HG03558 (cell line): ENCODE data around the gene CWF19L1.

Experiments used
- ATAC-seq: cut with Tn5 transposase; IDR thresholded peaks from one replicate; pipeline ENCODE4 v1.9.1; 2021; ENCODE audit warnings: moderate number of reproducible peaks; ENCODE audit not compliant: unreplicated experiment; ENCODE audit errors: extremely low read depth

Gene CWF19L1

DNA sequence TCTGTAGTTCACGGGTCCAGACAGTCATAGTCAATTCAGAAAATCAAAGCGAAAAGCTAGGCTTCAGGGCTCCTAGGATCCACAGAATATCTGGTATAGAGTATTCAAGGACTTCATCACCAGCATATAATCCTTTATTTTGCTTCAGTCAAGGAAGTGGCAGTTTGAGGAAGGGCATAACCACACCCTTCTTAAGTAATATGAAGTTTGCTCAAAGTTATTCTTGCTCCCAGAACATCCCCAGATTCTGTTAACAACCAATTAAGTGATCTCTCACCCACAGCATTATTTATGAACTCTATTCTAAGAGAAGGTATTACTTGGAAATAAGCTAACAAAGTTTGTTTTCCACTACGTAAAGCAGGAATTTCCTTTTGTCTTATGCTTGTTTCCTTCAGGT lies 13.2 kb downstream of the CWF19L1 start:
- ATAC-seq: no peak

DNA sequence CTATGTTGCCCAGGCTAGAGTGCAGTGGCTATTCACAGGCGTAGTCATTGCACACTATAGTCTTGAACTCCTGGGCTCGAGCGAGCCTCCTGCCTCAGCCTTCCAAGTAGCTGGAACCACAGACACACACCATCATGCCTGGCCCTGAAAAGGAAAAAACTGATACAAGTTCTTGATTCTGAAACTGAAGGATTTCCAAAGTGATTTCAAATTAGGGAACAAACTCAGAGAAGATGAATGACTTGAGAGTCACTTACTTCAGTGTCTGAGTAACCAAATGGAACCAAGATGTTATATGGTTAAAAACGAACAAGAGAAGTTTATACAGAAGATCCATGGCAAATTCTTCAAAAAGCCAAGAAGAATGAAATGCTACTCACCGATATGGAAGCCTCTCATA lies 14.4 kb downstream of the CWF19L1 start:
- no peak for ATAC-seq

DNA sequence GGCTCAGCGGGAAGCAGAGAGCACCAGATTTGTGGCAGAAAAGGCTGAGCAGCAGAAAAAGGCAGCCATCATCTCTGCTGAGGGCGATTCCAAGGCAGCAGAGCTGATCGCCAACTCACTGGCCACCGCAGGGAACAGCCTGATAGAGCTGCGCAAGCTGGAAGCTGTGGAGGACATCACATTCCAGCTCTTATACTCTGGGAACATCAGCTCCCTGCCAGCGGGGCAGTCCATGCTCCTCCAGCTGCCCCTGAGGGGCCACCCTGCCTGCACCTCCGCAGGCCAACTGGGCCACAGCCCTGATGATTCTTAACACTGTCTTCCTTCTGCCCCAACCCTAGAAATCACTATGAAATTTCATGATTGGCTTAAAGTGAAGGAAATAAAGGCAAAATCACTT lies 18.6 kb downstream of the CWF19L1 start:
- no peak for ATAC-seq

DNA sequence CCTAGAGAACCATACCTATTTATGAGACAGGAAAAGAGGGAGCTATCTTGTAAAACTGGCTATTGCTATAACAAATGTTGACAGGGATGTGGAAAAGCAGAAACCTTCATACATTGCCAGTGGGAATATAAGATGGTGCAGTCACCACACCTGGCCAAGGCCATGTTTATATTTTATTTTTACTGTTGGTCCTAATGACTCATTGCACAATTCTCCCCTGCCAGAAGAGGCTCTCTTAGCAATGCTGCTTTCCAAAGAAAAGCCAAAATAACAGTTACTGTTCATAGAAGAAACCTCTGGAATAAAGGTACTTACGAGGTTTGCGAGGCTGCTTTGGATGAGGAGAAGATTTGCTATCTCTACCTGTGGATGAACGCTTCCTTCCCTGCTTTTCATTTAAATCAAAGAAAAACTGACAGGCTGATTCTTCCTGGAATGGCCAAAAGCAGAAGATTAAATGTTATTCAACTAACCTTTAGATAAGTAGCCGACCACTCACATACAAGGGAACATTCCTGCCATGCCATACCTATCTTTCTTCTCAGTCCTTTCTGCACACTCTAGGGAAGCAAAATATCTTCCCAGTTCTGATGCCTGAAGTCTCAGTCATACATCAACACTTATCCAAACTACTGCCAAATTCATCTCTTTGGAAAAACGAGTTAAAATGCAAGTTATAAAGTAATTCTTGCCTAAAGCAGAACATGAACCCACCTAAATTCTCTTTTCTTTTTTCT lies 21.8 kb downstream of the CWF19L1 start:
- ATAC-seq: no peak

DNA sequence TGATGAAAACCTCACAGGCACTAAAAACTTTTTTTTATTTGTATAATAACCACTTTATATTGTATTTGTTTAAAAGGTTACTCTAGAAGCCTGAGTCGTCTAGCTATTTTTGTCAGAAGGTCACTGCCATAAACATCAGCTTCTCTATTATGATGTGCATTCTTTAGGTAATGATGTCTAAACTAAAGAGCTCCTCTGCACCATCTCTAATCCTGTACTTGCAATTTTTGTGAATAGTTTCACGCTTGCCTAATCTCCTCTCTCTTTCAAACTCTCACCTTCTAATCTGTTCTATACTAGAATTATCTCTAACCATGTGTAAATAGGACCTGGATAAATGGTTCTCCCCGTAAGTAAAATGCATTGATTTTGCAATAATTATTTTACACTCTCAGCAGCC lies 27.6 kb downstream of the CWF19L1 start:
- no peak for ATAC-seq

DNA sequence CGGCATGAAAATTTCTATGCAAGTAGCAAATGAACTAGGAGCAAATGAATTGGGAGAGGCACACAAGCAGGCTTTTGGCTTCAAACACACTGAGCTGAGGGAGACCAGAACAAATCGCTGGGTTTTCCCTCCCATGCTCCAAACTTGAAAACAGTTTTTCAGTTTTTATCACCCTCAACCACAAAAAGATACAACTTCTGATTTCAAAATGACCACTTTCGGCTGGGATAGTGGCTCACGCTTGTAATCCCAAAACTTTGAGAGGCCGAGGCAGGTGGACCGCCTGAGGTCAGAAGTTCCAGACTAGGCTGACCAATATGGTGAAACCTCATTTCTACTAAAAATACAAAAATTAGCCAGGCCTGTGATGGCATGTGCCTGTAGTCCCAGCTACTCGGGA lies 29.0 kb downstream of the CWF19L1 start:
- no peak for ATAC-seq

DNA sequence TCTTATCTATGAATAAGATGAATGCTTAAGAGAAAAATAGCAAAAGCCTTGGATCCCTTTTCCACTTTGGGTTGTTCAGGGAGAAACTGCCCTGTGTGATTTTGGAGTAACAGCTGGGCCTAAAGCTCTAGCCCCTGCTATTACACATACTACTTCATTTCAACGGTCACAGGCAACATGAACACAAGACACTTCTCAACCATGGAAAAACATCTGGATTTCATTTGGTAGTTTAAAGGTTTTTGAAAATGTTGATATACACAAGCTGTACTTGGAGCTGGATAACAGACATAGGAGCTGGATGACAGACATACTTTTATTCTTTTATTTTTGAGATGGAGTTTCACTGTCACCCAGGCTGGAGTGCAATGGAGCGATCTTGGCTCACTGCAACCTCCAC lies 35.3 kb downstream of the CWF19L1 start:
- ATAC-seq: no peak

DNA sequence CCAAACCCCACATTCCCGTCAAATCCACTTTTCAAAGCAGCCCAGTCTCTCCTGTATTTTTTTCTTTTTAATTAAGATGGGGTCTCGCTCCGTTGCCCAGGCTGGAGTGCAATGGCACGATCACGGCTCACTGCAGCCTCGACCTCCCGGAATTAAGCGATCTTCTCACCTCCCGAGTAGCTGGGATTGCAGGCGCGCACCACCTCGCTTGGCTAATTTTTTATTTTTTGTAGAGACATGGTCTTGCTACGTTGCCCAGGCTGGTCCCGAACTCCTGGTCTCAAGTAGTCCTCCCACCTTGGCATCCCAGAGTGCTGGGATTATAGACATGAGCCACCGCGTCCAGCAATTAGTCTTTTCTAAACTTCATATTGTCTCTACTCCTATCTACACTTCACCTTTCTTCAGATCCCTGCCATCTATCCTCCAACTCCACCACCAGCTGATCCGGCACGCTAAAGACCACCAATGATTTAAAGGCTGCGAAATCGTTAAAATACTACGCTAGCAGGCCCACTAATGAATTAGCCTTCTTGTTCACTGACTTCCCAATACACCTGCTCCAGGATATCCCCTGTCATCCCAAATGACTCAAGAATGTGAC lies 37.5 kb downstream of the CWF19L1 start:
- ATAC-seq: no peak

DNA sequence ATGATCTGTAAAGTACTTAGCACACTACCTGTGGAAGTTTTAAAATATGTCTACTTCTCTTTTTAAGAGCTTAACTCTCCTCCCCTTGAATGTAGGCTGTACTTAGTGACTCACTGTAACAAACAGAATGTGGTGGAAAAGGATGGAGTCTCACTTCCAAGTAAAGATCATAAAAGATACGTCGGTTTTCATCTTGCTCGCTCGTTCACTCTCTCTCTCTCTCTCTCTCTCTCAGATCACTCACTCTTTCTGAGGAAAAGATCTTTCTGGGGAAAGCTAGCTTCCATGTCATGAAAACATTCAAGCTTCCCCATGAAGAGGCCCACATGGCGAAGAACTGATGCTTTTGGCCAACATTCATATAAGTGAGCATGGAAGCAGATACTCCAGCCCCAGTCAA lies 43.6 kb downstream of the CWF19L1 start:
- no peak for ATAC-seq

DNA sequence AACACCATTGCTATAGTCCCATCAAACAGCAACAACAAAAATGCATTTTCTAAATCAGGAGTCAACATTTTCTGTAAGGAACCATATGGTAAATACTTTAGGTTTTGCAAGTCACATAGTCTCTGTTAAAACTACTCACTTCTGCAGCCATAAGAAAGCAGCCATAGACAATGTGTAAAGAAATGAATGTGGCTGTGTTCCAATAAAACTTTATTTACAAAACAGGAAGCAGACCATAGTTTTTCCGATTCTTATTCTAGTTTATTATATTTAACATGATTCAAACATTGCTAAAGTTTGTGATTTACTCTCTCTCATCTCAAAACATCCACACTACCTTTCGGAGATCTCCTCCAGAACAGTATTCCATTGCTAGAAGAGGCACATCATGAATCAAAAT lies 44.9 kb downstream of the CWF19L1 start:
- no peak for ATAC-seq

DNA sequence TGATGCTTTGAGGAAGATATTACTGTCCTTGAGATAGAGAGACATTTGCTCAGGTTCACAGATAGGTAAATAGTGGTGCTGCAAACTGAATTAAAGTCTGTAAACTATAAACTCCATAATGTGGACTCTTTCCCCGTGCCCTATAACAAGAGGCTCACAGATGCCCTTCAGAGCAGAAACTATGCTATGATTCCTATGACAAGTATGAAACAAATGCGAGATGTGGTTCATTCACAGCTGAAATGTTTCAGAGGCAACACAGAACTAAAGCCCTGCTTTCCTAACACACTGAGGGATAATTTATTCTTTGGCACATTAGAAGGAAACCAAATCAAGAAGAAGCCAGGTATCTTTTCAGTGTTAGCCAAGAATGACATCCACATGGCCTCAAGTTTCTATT lies 51.4 kb downstream of the CWF19L1 start:
- no peak for ATAC-seq

DNA sequence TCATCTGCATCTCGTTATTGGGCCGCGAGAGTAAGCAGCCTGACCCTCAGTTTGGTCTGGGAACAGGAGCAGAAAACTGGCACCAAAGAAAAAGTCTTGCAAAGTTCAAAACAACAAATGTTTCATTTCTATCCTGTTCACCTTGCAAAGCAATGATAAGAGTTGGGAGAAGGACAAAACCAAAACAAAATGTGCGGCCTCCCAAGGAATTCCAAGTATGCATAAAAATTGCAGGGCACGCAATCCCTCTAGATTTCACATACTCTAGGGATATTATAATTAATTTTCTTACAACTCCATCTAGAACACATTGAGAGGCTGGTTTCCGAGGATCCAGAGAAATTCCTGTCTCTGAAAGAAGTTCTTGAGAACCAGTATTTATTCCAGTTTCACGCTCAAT lies 58.1 kb downstream of the CWF19L1 start:
- ATAC-seq: no peak

DNA sequence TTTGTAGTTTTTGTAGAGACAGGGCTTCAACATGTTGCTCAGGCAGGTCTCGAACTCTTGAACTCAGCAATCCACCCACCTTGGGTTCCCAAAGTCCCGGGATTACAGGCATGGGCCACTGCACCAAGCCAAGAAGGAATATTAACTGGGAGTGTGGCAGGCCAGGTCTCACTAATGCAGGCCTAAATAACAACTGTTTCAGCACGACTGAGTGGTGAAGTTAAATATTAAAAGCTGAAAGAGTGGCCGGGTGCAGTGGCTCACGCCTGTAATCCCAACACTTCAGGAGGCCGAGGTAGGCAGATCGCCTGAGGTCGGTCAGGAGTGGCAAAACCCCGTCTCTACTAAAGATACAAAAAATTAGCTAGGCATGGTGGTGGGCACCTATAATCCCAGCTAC lies 59.2 kb downstream of the CWF19L1 start:
- no peak for ATAC-seq

DNA sequence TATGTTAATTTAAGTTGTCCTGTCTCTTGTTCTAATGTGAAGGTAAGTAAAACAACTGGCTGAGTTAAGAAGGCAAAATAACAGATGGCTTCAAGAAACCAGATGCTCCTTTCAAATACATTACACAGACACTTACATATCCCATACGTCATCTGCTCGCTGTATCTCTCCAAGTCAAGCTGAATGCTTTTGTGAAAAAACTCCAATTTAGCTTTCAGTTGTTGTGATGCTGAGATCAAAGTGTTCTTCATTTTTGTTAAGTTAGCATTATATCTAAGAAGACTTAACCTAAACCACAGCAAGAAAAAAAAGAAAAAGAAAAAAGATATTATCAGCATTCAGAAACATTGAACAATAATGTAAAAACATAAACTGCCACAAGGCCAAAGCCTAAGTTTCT lies 63.1 kb downstream of the CWF19L1 start:
- no peak for ATAC-seq

DNA sequence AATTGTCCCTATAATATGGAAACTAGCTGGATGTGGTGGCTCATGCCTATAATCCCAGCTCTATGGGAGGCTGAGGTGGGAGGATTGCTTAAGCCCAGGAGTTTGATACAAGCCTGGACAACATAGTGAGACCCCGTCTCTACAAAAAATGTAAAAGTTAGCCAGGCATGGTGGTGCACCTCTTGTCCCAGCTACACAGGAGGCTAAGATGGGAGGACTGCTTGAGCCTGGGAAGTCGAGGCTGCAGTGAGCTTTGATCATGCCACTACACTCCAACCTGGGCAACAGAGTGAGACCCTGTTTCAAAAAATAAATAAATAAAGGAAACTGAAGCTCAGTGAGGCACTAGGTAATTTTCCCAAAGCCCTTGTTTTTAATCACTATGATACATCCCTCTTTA lies 65.9 kb downstream of the CWF19L1 start:
- no peak for ATAC-seq

DNA sequence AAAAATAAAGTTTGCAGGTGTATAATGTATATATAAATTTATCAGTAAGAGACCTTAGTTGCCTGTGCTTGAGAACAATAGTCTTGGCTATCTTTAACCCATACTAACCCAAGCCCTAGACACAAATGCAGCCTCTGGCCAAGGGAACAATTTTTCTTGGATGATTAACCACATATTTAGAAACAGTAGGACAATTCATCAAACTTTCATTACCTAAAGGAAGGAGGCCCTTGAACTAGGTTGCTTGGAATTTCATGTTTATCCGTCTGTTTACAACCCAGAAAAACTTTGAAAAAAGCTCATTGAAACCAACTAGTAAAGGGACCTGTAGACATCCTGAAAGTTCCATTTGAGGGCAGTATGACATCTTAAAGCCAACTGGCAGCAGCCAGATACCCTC lies 72.7 kb downstream of the CWF19L1 start:
- ATAC-seq: no peak

DNA sequence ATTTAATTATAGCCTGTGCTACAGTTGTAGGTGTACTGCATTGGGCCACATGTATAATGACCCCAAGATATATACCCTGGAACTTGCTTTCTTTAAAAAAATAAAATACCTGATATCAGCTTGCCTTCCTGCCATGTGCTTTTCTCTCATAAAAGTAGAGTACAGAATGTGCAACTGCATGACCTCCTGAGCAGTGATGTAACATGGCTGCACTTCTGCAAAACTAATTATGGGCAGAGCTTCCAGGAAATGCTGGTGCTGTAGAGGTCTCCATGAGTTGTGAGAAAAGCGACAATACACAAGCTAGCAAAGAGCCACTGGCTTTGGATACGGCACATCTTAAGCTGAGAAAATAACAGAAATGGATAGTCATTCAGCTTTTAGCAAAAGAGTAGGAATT lies 75.1 kb downstream of the CWF19L1 start:
- no peak for ATAC-seq

DNA sequence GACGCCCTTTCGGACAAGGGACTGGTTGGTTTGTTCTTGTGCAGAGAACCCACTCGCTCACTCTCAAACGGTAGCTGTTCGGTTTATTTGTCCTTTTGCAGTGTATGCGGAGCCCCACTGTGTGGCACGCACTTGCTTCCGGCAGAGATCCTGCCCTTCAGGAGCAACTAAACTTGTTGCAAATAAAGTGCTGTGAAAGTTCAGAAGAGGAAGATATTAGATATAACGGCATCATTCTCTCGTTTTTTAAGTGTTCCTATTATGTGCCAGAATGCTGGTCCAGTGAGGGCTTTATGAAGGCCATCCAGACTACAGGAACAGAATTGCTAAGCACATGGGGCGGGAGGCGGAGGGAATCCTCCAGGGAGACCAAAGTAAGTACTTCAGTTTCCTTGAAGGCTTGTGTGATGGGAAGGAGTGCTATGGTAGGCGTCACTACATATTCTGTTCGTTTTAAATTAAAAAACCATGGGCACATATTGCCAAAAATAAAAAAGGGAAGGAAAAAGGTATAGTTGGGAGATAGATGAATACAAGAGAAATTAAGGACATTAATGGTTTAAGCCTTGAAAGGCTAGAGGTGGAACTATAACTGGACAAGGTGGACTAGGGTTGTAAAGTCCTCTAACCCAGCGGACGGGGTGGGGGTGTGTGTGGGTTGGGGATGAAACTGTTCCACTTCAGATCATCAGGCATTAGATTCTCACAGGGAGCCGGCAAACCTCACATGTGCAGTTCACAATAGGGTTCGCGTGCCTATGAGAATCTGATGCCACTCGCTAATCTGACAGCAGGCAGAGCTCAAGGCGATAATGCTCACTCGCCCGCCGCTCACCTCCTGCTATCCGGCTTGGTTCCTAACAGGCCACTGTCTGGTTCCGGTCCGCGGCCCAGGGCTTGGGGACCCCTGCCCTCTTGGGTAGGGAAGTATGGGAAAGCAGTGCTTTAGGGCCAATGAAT lies 80.9 kb downstream of the CWF19L1 start:
- no peak for ATAC-seq

DNA sequence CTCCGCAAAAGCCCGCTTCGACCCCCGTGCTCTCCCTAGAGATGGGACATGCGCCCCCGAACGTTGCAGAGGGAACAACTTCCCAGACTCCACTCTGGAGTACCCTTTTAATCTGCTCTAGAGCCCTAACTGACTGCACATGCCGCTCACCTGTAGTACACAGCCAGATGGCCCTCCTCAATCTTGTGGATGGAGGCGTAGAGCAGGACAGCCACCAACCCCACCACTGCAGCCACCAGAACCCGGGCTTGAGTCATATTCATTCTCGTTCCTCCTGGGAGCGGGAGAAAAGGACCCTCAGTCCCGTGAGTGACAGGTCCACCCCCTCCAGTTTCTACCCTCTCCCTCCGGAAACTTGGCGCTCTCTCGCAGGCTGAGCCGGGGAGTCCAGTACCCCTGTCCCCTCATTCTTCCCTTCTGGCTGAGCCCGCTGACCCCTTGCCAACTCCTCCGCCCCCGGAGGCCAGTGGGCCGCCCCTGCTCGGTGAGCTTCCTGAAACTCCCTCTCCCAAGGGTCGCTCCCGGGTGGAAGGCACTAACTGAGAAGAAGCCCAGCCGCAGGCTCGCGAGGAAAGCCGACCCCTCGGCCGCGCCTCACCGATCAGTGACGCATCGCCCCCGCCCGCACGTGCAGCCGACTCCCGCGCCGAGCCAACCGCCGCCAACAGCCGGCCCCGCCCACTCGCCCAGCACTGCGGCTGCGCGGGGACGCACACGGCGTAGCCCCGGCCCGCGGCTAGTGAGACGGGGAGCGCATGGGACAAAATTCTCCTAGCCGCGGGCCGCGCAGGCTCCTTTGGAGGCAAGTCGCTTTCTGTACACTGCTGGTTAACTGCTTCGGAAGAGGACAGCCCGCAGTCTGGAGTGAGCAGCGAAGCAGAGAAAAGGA lies 81.8 kb downstream of the CWF19L1 start, which contains the start of gene ERLIN1:
Gene ERLIN1, minus strand, starts transcription at position 666 of the 889 bp plus-strand sequence. Its CDS starts 403 bp downstream, at position 263.
- peak; percentile 46 for ATAC-seq

DNA sequence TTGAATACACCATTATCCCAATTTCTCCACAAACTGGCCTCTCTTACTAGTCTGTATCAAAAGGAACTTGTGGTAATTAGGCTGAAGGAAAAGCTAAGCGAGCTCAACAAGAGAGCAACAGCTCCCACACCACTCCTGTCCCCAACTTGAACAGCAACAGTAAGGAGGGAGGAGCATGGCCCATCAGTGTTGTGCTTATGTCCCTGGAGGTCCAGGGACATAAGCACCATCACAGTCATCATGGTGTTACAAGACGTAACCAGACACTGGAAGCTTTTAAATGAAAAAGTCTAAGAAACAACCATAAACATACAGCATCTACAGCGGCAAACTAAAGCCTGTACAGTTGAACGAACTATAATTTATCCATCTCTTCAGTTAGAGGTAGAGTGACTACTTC lies 82.6 kb downstream of the CWF19L1 start:
- no peak for ATAC-seq
